HepG2 (cell line): ENCODE results near the gene MACROD2. TPM values are rescaled to one million over a fixed set of nuclear protein-coding genes. Genes with fewer than 3 reads are reported as not detected.
A peak's percentile ranks its signal among the peaks of the same experiment; 100 is the strongest.

Experiments used
- CEBPB ChIP-seq: IDR thresholded peaks from 2 replicates; pipeline ENCODE4 v1.6.1; 2011; ENCODE audit warnings: low read depth, low read length, improper control_type of control experiment, borderline replicate concordance
- CENPX ChIP-seq: sonication (generic); formaldehyde crosslinking; IDR thresholded peaks from 2 replicates; pipeline ENCODE4 v1.9.0; 2021; ENCODE audit warnings: mild to moderate bottlenecking, missing genetic modification reagents, moderate library complexity
- ELF4 ChIP-seq: sonication (generic); formaldehyde crosslinking; IDR thresholded peaks from 2 replicates; pipeline ENCODE4 v1.5.0; 2020; ENCODE audit warnings: missing genetic modification reagents, mild to moderate bottlenecking, moderate library complexity, borderline replicate concordance
- FOSL1 ChIP-seq: sonication (generic); formaldehyde crosslinking; IDR thresholded peaks from 2 replicates; pipeline ENCODE4 v1.9.0; 2021; ENCODE audit warnings: missing genetic modification reagents, borderline replicate concordance
- GABPB1 ChIP-seq: IDR thresholded peaks from 2 replicates; pipeline ENCODE4 v1.6.1; 2016; ENCODE audit warnings: mild to moderate bottlenecking, missing genetic modification reagents, moderate library complexity, missing compliant biosample characterization
- GFI1 ChIP-seq: sonication (generic); formaldehyde crosslinking; IDR thresholded peaks from 2 replicates; pipeline ENCODE4 v1.5.0; 2020; ENCODE audit warnings: missing genetic modification reagents, mild to moderate bottlenecking, borderline replicate concordance
- HNF4A ChIP-seq: sonication (generic); formaldehyde crosslinking; IDR thresholded peaks from 2 replicates; pipeline ENCODE4 v1.4.0; 2020; ENCODE audit warnings: missing genetic modification reagents
- KDM3A ChIP-seq: IDR thresholded peaks from 2 replicates; pipeline ENCODE4 v1.6.1; 2018; ENCODE audit warnings: low read depth, missing compliant biosample characterization
- RORA ChIP-seq: sonication (generic); formaldehyde crosslinking; IDR thresholded peaks from 2 replicates; pipeline ENCODE4 v1.5.0; 2020; ENCODE audit warnings: mild to moderate bottlenecking, missing genetic modification reagents, moderate library complexity
- SOX6 ChIP-seq, 2 experiments: fragments of 450-650 bp in 1 of 2; sonication (generic) in 1 of 2; formaldehyde crosslinking in 1 of 2; IDR thresholded peaks; 2 replicates each; pipeline versions ENCODE4 v1.4.0 to v1.6.1; 2017 to 2020; ENCODE audit warnings: antibody characterized with exemption in 1 of 2, mild to moderate bottlenecking in 1 of 2, missing genetic modification reagents in 1 of 2
- ZNF30 ChIP-seq: sonication (generic); formaldehyde crosslinking; IDR thresholded peaks from 2 replicates; pipeline ENCODE4 v1.5.0; 2020; ENCODE audit warnings: mild to moderate bottlenecking, missing genetic modification reagents
- ZNF446 ChIP-seq: sonication (generic); formaldehyde crosslinking; IDR thresholded peaks from 2 replicates; pipeline ENCODE4 v1.5.0; 2020; ENCODE audit warnings: mild to moderate bottlenecking, missing genetic modification reagents
- ZNF777 ChIP-seq: sonication (generic); formaldehyde crosslinking; IDR thresholded peaks from 2 replicates; pipeline ENCODE4 v1.4.0; 2020; ENCODE audit warnings: missing genetic modification reagents
- polyA plus RNA-seq, 8 experiments: library from polyadenylated mRNA; depleted of rRNA in 3 of 8; stranded (reverse) in 7 of 8; unstranded in 1 of 8; fragments of >200 nt; fragmentation: Illumina TruSeq in 4 of 8; extraction: Trizol in 4 of 8; gene quantifications; 2 replicates each; pipeline versions ENCODE4 v1.2.1 to v1.2.3, GENCODE V29; 2011 to 2016; ENCODE audit warnings: low read depth in 4 of 8, missing spikeins in 1 of 8, mixed read lengths in 1 of 8; ENCODE audit not compliant: insufficient read depth in 1 of 8
- total RNA-seq, 5 experiments: library from RNA; depleted of rRNA; stranded (reverse); fragments of >200 nt; fragmentation: Illumina TruSeq; extraction: Trizol; gene quantifications; 2 replicates each; pipeline ENCODE4 v1.2.3, GENCODE V29; 2016; ENCODE audit warnings: low read depth in 1 of 5
- TF ChIP-seq, protein P1 (sequence below): sonication (generic); formaldehyde crosslinking; IDR thresholded peaks from 2 replicates; pipeline ENCODE4 v1.5.1; 2020; ENCODE audit warnings: missing genetic modification reagents, mild to moderate bottlenecking, borderline replicate concordance
- TF ChIP-seq, protein P2 (sequence below): sonication (generic); formaldehyde crosslinking; IDR thresholded peaks from 2 replicates; pipeline ENCODE4 v1.8.0; 2022; ENCODE audit warnings: missing genetic modification reagents, mild to moderate bottlenecking, inconsistent platforms, borderline replicate concordance

Gene MACROD2
- total and polyA plus RNA-seq, 2 of the 13 experiments (the other 11 are each of a cell fraction or from before 2014, with no cell fraction given) = 0.13 to 0.51 TPM

DNA sequence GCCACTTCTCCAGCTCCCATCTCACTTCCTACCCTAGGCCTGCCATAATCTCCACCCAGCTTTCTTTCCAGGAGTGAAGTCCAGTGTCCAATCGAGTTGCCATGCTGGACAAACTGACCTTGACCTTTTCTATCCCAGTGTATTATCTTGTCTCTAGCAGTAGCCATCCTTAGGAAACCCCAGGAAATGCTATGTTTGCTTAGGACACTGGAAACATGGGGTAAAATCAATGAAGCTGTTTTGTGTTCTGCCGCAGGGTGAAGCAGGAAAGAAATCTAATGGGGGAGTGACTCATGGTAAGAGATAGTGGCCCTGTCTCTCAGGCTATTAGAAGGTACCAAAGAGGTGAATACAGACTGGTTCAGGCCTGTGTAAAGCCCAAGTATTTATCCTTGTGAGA is 1452.2 kb downstream of the MACROD2 start (continued):
- TF ChIP-seq, protein P1, sequence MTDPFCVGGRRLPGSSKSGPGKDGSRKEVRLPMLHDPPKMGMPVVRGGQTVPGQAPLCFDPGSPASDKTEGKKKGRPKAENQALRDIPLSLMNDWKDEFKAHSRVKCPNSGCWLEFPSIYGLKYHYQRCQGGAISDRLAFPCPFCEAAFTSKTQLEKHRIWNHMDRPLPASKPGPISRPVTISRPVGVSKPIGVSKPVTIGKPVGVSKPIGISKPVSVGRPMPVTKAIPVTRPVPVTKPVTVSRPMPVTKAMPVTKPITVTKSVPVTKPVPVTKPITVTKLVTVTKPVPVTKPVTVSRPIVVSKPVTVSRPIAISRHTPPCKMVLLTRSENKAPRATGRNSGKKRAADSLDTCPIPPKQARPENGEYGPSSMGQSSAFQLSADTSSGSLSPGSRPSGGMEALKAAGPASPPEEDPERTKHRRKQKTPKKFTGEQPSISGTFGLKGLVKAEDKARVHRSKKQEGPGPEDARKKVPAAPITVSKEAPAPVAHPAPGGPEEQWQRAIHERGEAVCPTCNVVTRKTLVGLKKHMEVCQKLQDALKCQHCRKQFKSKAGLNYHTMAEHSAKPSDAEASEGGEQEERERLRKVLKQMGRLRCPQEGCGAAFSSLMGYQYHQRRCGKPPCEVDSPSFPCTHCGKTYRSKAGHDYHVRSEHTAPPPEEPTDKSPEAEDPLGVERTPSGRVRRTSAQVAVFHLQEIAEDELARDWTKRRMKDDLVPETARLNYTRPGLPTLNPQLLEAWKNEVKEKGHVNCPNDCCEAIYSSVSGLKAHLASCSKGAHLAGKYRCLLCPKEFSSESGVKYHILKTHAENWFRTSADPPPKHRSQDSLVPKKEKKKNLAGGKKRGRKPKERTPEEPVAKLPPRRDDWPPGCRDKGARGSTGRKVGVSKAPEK (CRISPR knock-in tag) = no peak
- TF ChIP-seq CENPX (CRISPR knock-in tag) = no peak
- no peak for TF ChIP-seq RORA (CRISPR knock-in tag)
- TF ChIP-seq ZNF777 (CRISPR knock-in tag) = no peak
- no peak for TF ChIP-seq GABPB1 (CRISPR knock-in tag)
- TF ChIP-seq SOX6 (IDR thresholded peaks at IDR 0.05) = no peak
- 0 out of 2 replicates have a peak, but pooled peaks have one; percentile 14 for TF ChIP-seq SOX6 (CRISPR knock-in tag; IDR thresholded peaks at IDR 0.05)
- TF ChIP-seq, protein P2, sequence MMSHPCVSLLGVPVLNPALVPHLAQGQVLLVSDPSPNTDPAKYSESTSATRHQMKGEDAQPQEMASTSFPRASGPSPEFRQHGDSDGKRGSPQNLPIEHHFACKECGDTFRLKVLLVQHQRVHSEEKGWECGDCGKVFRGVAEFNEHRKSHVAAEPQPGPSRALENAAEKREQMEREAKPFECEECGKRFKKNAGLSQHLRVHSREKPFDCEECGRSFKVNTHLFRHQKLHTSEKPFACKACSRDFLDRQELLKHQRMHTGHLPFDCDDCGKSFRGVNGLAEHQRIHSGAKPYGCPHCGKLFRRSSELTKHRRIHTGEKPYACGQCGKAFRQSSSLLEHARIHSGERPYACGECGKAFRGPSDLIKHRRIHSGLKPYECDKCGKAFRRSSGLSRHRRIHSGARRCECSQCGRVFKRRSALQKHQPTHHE = no peak
- TF ChIP-seq KDM3A (CRISPR knock-in tag) = no peak
- peak; percentile 36; the same call in 1 of the 2 replicates for TF ChIP-seq HNF4A
- no peak for TF ChIP-seq FOSL1
- no peak for TF ChIP-seq CEBPB
- no peak for TF ChIP-seq ELF4 (CRISPR knock-in tag)
- TF ChIP-seq ZNF30 (CRISPR knock-in tag) = no peak
- TF ChIP-seq GFI1 (CRISPR knock-in tag) = no peak
- no peak for TF ChIP-seq ZNF446 (CRISPR knock-in tag)
